ENCODE results near the gene PPP1R14C.
"Not testable (repeated sequence)": the region's sequence is repeated elsewhere in the genome, so short reads cannot be mapped to it uniquely, and the experiment has no call there.

Gene PPP1R14C

DNA sequence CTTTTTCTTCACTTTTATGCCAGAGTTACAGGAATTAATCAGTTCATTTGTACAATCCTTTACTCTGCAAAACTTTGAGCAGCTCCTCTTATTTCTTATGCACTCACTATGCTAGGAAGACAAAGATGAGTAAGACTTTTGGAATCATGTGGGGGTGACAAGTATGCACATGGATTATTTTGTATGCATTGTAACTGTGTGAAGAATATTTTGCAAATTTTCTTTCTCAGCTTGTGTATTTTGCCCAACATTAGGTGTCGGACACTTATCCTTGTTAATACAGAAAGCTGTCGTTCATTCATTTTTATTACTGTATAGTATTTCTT, 88.6 kb downstream of the PPP1R14C start:
- Histone ChIP-seq H3K9me3 (ENCODE audit: low read depth, low read length) (0 out of 2 replicates have a peak, but pooled peaks cover 3% of the 10 kb centered on the region), H3K9ac (ENCODE audit: insufficient read length) (no peak overlapping the region), H3K4me3 (no peak overlapping the region), H3K36me3 (ENCODE audit: insufficient read depth, low read length) (no peaks in the 10 kb centered on the region), H3K27ac (no peak overlapping the region)
- TF ChIP-seq FOXP2 (optimal IDR thresholded peaks at IDR 0.05; ENCODE audit: control extremely low read depth, extremely low read length, insufficient read depth) = no peak
- TF ChIP-seq EZH2 (IDR thresholded peaks at IDR 0.05) = no peak
- TF ChIP-seq POLR2AphosphoS5 (IDR thresholded peaks at IDR 0.05; ENCODE audit: borderline replicate concordance, low read depth, low read length) = no peak
- DNase-seq (ENCODE audit: low read depth, low spot score) = no peak

DNA sequence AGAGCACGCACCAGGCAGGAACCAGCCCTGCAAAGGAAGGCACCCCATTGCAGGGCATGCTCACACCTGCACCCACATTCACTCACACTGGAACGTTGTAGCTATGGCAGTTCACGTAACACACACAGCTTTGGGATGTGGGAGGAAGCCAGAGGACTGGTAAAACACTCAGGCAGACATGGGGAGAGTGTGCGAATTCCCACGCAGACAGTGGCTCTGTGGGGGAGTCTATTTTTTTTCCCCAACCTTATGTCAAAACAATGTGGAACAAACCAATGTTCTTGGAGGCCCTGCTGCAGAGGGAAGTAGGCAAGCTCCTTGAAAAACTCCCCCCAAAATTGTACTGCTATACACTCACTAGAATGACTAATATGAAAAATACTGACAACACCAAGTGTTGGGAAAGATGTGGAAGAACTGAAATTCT, 91.0 kb downstream of the PPP1R14C start:
- Histone ChIP-seq H3K9me3 (ENCODE audit: low read depth, low read length) (0 out of 2 replicates have a peak, but pooled peaks cover 3% of the 10 kb centered on the region), H3K27ac (no peak overlapping the region), H3K9ac (ENCODE audit: insufficient read length) (no peak overlapping the region), H3K4me3 (no peak overlapping the region), H3K36me3 (ENCODE audit: insufficient read depth, low read length) (no peaks in the 10 kb centered on the region)
- no peak for DNase-seq (ENCODE audit: low read depth, low spot score)
- TF ChIP-seq POLR2AphosphoS5 (IDR thresholded peaks at IDR 0.05; ENCODE audit: borderline replicate concordance, low read depth, low read length) (no peak), FOXP2 (optimal IDR thresholded peaks at IDR 0.05; ENCODE audit: control extremely low read depth, extremely low read length, insufficient read depth) (no peak), EZH2 (IDR thresholded peaks at IDR 0.05) (no peak)

DNA sequence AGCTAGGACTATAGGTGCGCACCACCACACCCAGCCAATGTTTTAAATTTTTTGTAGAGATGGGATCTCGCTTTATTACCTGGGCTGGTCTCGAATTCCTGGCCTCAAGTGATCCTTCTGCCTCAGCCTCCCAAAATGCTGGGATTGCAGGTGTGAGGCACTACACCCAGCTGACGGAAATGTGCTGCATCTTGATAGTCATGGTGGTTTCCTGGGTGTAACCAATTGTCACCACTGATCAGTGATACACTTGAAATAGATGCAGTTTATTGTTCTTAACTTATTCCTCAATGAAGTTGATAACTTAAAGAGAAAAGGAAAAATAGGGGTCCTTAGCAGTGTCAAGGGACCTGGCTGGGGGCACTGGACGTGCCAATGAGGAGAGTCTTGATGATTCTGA, 92.4 kb downstream of the PPP1R14C start:
- no peak for DNase-seq (ENCODE audit: low read depth, low spot score)
- no peak overlapping the region for H3K9ac ChIP-seq (ENCODE audit: insufficient read length)
- no peak overlapping the region for H3K27ac ChIP-seq
- no peak overlapping the region for H3K4me3 ChIP-seq
- no peak for TF ChIP-seq POLR2AphosphoS5 (IDR thresholded peaks at IDR 0.05; ENCODE audit: borderline replicate concordance, low read depth, low read length)
- TF ChIP-seq FOXP2 (optimal IDR thresholded peaks at IDR 0.05; ENCODE audit: control extremely low read depth, extremely low read length, insufficient read depth) = no peak
- TF ChIP-seq EZH2 (IDR thresholded peaks at IDR 0.05) = no peak
- no peaks in the 10 kb centered on the region for H3K36me3 ChIP-seq (ENCODE audit: insufficient read depth, low read length)
- 0 out of 2 replicates have a peak, but pooled peaks cover 3% of the 10 kb centered on the region for H3K9me3 ChIP-seq (ENCODE audit: low read depth, low read length)

DNA sequence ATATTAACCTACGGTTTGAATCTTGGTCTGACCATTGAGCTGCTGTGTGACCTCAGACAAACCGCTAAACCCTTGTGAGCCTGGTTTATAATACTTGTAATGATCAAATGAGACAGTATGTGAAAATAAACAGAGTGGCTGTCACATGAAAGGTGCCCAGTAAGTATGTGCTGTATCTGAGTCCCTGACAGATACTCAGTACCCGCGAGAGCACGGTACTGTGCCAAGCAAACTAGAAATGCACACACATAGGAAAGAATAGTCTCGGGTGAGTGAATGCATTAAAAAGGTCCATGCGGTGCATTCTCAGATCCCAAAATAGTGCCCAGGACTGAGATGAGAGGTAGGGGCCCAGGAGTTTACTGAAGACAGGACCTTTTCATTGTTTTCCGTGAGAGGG, 93.3 kb downstream of the PPP1R14C start:
- no peak overlapping the region for H3K9ac ChIP-seq (ENCODE audit: insufficient read length)
- H3K9me3 ChIP-seq (ENCODE audit: low read depth, low read length) = 0 out of 2 replicates have a peak, but pooled peaks cover 3% of the 10 kb centered on the region
- DNase-seq (ENCODE audit: low read depth, low spot score) = no peak
- H3K4me3 ChIP-seq = no peak overlapping the region
- no peaks in the 10 kb centered on the region for H3K36me3 ChIP-seq (ENCODE audit: insufficient read depth, low read length)
- no peak overlapping the region for H3K27ac ChIP-seq
- TF ChIP-seq FOXP2 (optimal IDR thresholded peaks at IDR 0.05; ENCODE audit: control extremely low read depth, extremely low read length, insufficient read depth) (no peak), EZH2 (IDR thresholded peaks at IDR 0.05) (no peak), POLR2AphosphoS5 (IDR thresholded peaks at IDR 0.05; ENCODE audit: borderline replicate concordance, low read depth, low read length) (no peak)

DNA sequence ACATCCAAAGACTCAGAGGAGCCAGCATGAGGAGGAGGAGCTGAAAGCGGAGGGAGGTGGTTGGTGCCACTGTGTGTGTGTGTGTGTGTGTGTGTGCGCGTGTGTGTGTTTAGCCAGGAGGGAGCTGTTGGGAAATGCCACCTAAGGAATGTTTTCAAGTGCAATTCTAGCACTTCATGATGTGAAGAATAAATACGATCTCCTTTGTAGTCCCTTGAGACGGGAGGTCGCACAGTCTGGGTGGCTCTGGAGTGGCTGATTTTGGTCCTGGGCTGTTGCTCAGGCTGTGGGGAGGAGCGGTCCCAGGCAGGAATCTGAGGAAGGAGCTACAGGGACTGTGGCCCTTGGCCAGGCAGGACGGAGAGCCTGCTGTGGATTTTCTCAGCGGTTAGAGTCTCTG, 93.7 kb downstream of the PPP1R14C start:
- Histone ChIP-seq H3K36me3 (ENCODE audit: insufficient read depth, low read length) (no peaks in the 10 kb centered on the region), H3K9me3 (ENCODE audit: low read depth, low read length) (0 out of 2 replicates have a peak, but pooled peaks cover 3% of the 10 kb centered on the region), H3K9ac (ENCODE audit: insufficient read length) (no peak overlapping the region), H3K4me3 (no peak overlapping the region), H3K27ac (no peak overlapping the region)
- DNase-seq (ENCODE audit: low read depth, low spot score) = no peak
- TF ChIP-seq POLR2AphosphoS5 (IDR thresholded peaks at IDR 0.05; ENCODE audit: borderline replicate concordance, low read depth, low read length) = no peak
- no peak for TF ChIP-seq FOXP2 (optimal IDR thresholded peaks at IDR 0.05; ENCODE audit: control extremely low read depth, extremely low read length, insufficient read depth)
- no peak for TF ChIP-seq EZH2 (IDR thresholded peaks at IDR 0.05)

DNA sequence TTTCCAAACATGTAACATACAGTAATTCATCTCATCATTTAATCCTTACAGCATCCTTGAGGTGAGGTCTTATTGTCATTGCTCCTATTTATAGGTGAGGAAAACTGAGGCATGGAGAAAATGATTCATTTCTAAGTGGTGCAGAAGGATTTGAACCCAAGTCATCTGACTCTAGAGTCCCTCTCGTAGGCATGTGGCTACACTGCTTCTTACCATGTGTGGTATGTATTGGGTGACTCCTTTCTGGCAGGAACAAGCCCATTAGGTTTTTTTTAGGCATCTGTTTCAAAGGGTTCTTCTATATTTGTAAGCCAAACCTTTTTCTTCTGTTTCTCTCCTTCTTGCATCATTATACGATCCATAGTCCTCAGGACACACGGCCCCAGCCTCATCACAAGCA, 94.8 kb downstream of the PPP1R14C start:
- no peak for DNase-seq (ENCODE audit: low read depth, low spot score)
- Histone ChIP-seq H3K9me3 (ENCODE audit: low read depth, low read length) (0 out of 2 replicates have a peak, but pooled peaks cover under 1% of the 10 kb centered on the region), H3K27ac (no peak overlapping the region), H3K9ac (ENCODE audit: insufficient read length) (no peak overlapping the region), H3K36me3 (ENCODE audit: insufficient read depth, low read length) (no peaks in the 10 kb centered on the region), H3K4me3 (no peak overlapping the region)
- TF ChIP-seq FOXP2 (optimal IDR thresholded peaks at IDR 0.05; ENCODE audit: control extremely low read depth, extremely low read length, insufficient read depth) (no peak), POLR2AphosphoS5 (IDR thresholded peaks at IDR 0.05; ENCODE audit: borderline replicate concordance, low read depth, low read length) (no peak)

DNA sequence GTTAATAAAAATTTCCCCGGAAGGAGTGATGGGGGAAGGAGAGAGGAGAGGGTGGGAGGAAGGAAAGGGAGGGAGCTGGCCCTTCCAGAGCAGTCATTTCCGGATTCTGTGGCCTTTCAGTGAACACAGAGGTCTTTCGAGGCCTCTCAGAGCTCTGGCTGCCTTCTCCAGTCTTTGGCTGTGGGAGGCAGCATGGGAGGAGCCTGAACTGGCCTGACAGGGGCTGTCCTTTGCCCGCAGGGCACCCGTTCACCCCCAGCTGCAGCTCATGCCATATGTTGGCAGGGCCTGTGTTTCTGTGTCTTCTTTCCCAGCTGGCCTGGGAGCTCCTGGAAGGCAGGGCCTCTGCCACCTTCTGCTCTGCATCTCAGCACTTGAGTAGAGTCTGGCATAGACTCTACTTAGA, 95.5 kb downstream of the PPP1R14C start:
- no peaks in the 10 kb centered on the region for H3K36me3 ChIP-seq (ENCODE audit: insufficient read depth, low read length)
- no peak overlapping the region for H3K9ac ChIP-seq (ENCODE audit: insufficient read length)
- H3K4me3 ChIP-seq = no peak overlapping the region
- no peak overlapping the region for H3K27ac ChIP-seq
- no peaks in the 10 kb centered on the region for H3K9me3 ChIP-seq (ENCODE audit: low read depth, low read length)
- DNase-seq (ENCODE audit: low read depth, low spot score) = no peak
- TF ChIP-seq POLR2AphosphoS5 (IDR thresholded peaks at IDR 0.05; ENCODE audit: borderline replicate concordance, low read depth, low read length) (no peak), FOXP2 (optimal IDR thresholded peaks at IDR 0.05; ENCODE audit: control extremely low read depth, extremely low read length, insufficient read depth) (no peak), EZH2 (IDR thresholded peaks at IDR 0.05) (no peak)

DNA sequence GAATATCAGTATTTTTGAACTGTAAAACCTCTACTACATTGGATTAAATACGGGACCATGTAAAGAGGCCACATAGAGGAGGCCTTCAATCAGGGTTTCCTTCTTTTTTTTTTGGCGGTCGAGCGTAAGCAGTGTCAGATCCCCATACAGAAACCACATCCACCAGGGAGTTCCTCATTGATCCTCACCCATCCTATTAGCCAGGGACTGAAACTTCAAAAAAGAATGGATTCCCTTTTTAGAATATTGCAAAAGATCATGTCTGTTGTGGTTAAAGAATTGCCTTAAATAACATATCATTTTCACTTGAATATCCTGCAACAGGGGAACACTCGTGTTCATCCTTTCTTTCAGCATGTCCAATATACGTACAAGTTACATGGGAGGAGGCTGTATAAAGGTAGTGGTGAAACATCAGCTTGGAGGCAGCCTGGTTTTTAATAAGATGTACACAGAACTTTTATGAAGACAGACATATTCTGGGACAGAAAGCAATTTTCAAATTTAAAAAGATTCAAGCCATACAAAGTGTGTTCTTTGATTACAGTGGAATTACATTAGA, 96.1 kb downstream of the PPP1R14C start:
- no peak for DNase-seq (ENCODE audit: low read depth, low spot score)
- Histone ChIP-seq H3K36me3 (ENCODE audit: insufficient read depth, low read length) (no peaks in the 10 kb centered on the region), H3K27ac (no peak overlapping the region)

DNA sequence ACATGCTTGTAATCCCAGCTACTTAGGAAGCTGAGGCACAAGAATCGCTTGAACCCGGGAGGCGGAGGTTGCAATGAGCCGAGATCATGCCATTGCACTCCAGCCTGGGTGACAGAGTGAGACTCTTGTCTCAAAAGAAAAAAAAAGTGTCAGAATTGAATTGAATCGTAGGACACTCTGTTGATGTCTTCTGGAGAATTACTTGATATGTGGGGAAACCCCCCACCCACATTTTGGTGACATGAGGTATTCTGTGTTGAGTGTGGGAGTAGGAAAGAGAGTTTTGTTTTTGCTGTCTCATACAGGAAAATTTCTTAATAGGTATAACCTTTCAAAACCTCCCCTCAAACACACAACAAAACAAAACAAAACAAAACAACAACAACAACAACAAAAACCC, 98.9 kb downstream of the PPP1R14C start:
- H3K4me3 ChIP-seq; H3K9me3 ChIP-seq (ENCODE audit: low read depth, low read length); H3K36me3 ChIP-seq (ENCODE audit: insufficient read depth, low read length); H3K27ac ChIP-seq; DNase-seq (ENCODE audit: low read depth, low spot score); H3K9ac ChIP-seq (ENCODE audit: insufficient read length): not testable (repeated sequence)

More for the DNA sequence above, 96.1 kb downstream of the PPP1R14C start:
- TF ChIP-seq POLR2AphosphoS5 (IDR thresholded peaks at IDR 0.05; ENCODE audit: borderline replicate concordance, low read depth, low read length) (no peak), EZH2 (IDR thresholded peaks at IDR 0.05) (no peak), FOXP2 (optimal IDR thresholded peaks at IDR 0.05; ENCODE audit: control extremely low read depth, extremely low read length, insufficient read depth) (no peak)
- no peak overlapping the region for H3K9ac ChIP-seq (ENCODE audit: insufficient read length)
- H3K4me3 ChIP-seq = no peak overlapping the region
- no peaks in the 10 kb centered on the region for H3K9me3 ChIP-seq (ENCODE audit: low read depth, low read length)

Measured in SK-N-MC (cell line).